ACC112 (cell line): ENCODE data around the gene NFIB.

ENCODE experiments used
- H2AFZ ChIP-seq: fragments of 200-600 bp; sonication (generic); one replicate; pipeline ENCODE4 v1.6.0; 2017; ENCODE audit warnings: antibody characterized with exemption, low read length; ENCODE audit not compliant: unreplicated experiment
- H3K27ac ChIP-seq: fragments of 200-600 bp; sonication (generic); 2 replicates; pipeline ENCODE4 v1.5.1; 2014; ENCODE audit warnings: low read depth, mild to moderate bottlenecking, antibody characterized with exemption, low read length, moderate library complexity
- H3K27me3 ChIP-seq: fragments of 200-600 bp; sonication (generic); 2 replicates; pipeline ENCODE4 v1.6.1; 2014; ENCODE audit warnings: mild to moderate bottlenecking, antibody characterized with exemption, low read length, moderate library complexity, mixed read lengths; ENCODE audit not compliant: insufficient read depth
- H3K36me3 ChIP-seq: fragments of 200-600 bp; sonication (generic); 2 replicates; pipeline ENCODE4 v1.6.1; 2016; ENCODE audit warnings: mild to moderate bottlenecking, antibody characterized with exemption, low read length, moderate library complexity, mixed read lengths; ENCODE audit not compliant: insufficient read depth
- H3K4me1 ChIP-seq: fragments of 200-600 bp; sonication (generic); one replicate; pipeline ENCODE4 v1.6.1; 2016; ENCODE audit warnings: low read length, mixed read lengths; ENCODE audit not compliant: insufficient read depth, unreplicated experiment, control insufficient read depth
- H3K4me3 ChIP-seq: fragments of 200-600 bp; sonication (generic); 2 replicates; pipeline ENCODE4 v1.5.1; 2014; ENCODE audit warnings: mild to moderate bottlenecking, low read depth, low read length
- H3K79me2 ChIP-seq: fragments of 200-600 bp; sonication (generic); one replicate; pipeline ENCODE4 v1.6.0; 2016; ENCODE audit warnings: low read length; ENCODE audit not compliant: control insufficient read depth, unreplicated experiment, insufficient read depth

The NFIB gene

GRCh38 chr9:14079440-14079839, 234.5 kb downstream of the NFIB start:
- Histone ChIP-seq H3K27ac (no peak overlapping the region), H3K36me3 (no peaks in the 10 kb centered on the region), H2AFZ (no peak overlapping the region), H3K79me2 (no peaks in the 10 kb centered on the region), H3K27me3 (no peaks in the 10 kb centered on the region), H3K4me1 (no peaks in the 10 kb centered on the region), H3K4me3 (no peak overlapping the region)

- no peaks in the 10 kb centered on the region for H3K27me3 ChIP-seq
- H3K36me3 ChIP-seq: no peaks in the 10 kb centered on the region
- no peak overlapping the region for H3K4me3 ChIP-seq
- H3K4me1 ChIP-seq: no peaks in the 10 kb centered on the region
- H3K27ac ChIP-seq: no peak overlapping the region
- no peaks in the 10 kb centered on the region for H3K79me2 ChIP-seq
- no peak overlapping the region for H2AFZ ChIP-seq
Observed at GRCh38 chr9:14077672-14078071, 236.3 kb downstream of the NFIB start.

DNA sequence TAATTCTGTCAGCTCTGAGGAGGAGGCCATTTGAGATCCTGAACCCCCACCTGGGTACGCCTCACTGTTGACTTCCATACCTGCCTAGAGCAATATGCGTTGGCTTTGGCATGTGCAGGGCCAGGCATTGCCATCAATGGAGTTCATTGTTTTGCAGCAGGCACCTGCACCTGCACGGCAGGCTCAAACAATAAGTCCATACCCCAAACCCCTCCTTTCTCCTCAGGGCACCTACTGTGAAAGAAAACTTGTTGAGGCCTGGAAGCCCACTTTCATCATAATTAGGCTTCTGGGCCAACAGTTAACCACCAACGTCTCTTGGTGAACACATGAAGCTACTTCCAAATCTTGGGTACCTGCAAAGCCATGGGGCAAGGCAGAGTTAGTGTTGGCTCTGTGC, 238.7 kb downstream of the NFIB start:
- H2AFZ ChIP-seq: no peak overlapping the region
- no peaks in the 10 kb centered on the region for H3K36me3 ChIP-seq
- H3K4me3 ChIP-seq: no peak overlapping the region
- no peaks in the 10 kb centered on the region for H3K79me2 ChIP-seq
- H3K27ac ChIP-seq: no peak overlapping the region
- no peaks in the 10 kb centered on the region for H3K27me3 ChIP-seq
- H3K4me1 ChIP-seq: no peaks in the 10 kb centered on the region

GRCh38 chr9:14072850-14073249, 241.1 kb downstream of the NFIB start:
- H2AFZ ChIP-seq: no peak overlapping the region
- H3K4me3 ChIP-seq: no peak overlapping the region
- no peak overlapping the region for H3K27ac ChIP-seq
- H3K4me1 ChIP-seq: no peaks in the 10 kb centered on the region
- no peaks in the 10 kb centered on the region for H3K36me3 ChIP-seq
- no peaks in the 10 kb centered on the region for H3K27me3 ChIP-seq
- H3K79me2 ChIP-seq: no peaks in the 10 kb centered on the region

DNA sequence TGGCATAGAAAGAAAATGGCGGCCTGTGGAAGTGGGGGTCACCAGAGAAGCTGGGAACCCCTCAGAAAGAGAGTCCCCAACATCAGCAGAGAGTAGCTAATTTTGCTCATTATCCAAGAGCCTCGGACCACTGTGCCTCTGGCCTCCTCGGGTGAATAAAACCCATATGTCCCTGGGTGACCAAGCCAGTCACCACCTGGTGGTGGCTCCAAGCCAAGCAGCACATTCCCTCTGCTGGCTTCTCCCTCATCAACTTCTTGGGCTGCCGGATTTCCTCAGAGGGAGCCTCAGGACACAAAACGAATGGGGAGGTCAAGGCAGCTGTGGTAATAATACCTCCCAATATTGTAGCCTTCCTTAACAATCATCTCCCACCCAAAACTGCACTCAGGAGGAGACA, 242.5 kb downstream of the NFIB start:
- Histone ChIP-seq H2AFZ (no peak overlapping the region), H3K27me3 (no peaks in the 10 kb centered on the region), H3K4me3 (no peak overlapping the region), H3K27ac (no peak overlapping the region), H3K79me2 (no peaks in the 10 kb centered on the region), H3K36me3 (no peaks in the 10 kb centered on the region), H3K4me1 (no peaks in the 10 kb centered on the region)

GRCh38 chr9:14068690-14069089, 245.3 kb downstream of the NFIB start:
- Histone ChIP-seq H3K27ac (no peak overlapping the region), H3K4me3 (no peak overlapping the region), H3K4me1 (no peaks in the 10 kb centered on the region), H3K79me2 (no peaks in the 10 kb centered on the region), H2AFZ (no peak overlapping the region), H3K36me3 (no peaks in the 10 kb centered on the region), H3K27me3 (no peaks in the 10 kb centered on the region)

DNA sequence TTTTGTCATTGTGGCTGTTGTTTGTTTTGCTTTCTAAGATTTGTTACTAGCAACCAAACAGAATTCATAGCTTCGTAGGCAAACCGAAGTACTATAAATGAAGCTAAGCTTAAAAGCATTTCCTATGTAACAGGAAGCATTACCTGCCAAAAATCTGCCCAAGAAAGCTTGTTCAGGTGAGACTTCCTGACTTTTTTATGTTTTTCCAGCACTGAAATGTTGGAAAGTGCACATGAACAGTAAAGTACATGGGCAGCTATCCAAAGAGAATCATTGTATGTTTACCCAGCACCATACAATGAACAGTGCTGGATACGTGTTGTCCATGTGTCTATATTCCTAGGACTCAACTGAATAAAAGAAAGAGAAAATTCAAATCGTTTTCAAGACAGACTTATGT, 247.1 kb downstream of the NFIB start:
- Histone ChIP-seq H3K4me1 (peaks cover 6% of the 10 kb centered on the region), H3K79me2 (no peaks in the 10 kb centered on the region), H3K27ac (no peak overlapping the region), H3K27me3 (no peaks in the 10 kb centered on the region), H3K36me3 (no peaks in the 10 kb centered on the region), H2AFZ (no peak overlapping the region), H3K4me3 (no peak overlapping the region)

DNA sequence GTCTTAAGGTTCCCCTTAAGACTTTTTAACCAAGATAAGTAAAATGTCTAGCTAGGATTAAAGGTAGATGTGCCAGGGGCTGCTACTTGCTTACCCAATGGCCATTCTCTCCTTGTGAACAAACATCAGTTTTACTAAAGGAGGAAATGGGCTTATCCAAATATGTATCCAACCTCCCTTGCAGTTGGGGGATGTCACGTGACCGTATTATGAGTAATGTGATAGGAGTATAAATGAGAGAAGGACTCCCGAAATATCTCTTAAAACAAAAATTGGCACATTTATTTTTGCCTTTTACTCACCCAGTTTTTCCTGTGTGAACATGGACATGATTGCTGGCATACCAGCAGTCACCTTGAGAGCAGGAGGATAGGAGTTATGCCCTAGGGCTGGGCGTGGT, 247.9 kb downstream of the NFIB start:
- H2AFZ ChIP-seq: no peak overlapping the region
- no peak overlapping the region for H3K4me3 ChIP-seq
- H3K79me2 ChIP-seq: no peaks in the 10 kb centered on the region
- H3K27me3 ChIP-seq: no peaks in the 10 kb centered on the region
- no peaks in the 10 kb centered on the region for H3K36me3 ChIP-seq
- H3K4me1 ChIP-seq: peaks cover 6% of the 10 kb centered on the region
- no peak overlapping the region for H3K27ac ChIP-seq

GRCh38 chr9:14064940-14065339, 249.0 kb downstream of the NFIB start:
- Histone ChIP-seq H3K36me3 (no peaks in the 10 kb centered on the region), H3K79me2 (no peaks in the 10 kb centered on the region), H3K27ac (no peak overlapping the region), H3K4me3 (no peak overlapping the region), H3K27me3 (no peaks in the 10 kb centered on the region), H3K4me1 (peaks cover 6% of the 10 kb centered on the region), H2AFZ (no peak overlapping the region)

GRCh38 chr9:14063756-14064155, 250.2 kb downstream of the NFIB start:
- Histone ChIP-seq H3K4me3 (no peak overlapping the region), H3K79me2 (no peaks in the 10 kb centered on the region), H3K36me3 (no peaks in the 10 kb centered on the region), H2AFZ (no peak overlapping the region), H3K4me1 (peaks cover 6% of the 10 kb centered on the region), H3K27ac (no peak overlapping the region), H3K27me3 (no peaks in the 10 kb centered on the region)

- Histone ChIP-seq H3K27ac (no peak overlapping the region; the same call in 1 of the 2 replicates), H3K27me3 (no peaks in the 10 kb centered on the region), H3K4me1 (peaks cover 6% of the 10 kb centered on the region), H3K4me3 (no peak overlapping the region), H3K36me3 (no peaks in the 10 kb centered on the region), H2AFZ (peak overlapping the region; percentile 53), H3K79me2 (no peaks in the 10 kb centered on the region)
Observed at GRCh38 chr9:14062586-14063221, 251.2 kb downstream of the NFIB start.
